Uterus (tissue), 2 donors: ENCODE data around the gene ARFGEF3.

Experiments
- POLR2A ChIP-seq, 2 donors: fragments of 450-650 bp; IDR thresholded peaks; one replicate each; pipeline ENCODE4 v1.6.1; 2016; ENCODE audit warnings: antibody characterized with exemption in 2 of 2, mild to moderate bottlenecking in 1 of 2, moderate library complexity in 1 of 2
- TF ChIP-seq, protein P1 (sequence below), 4 experiments: fragments of 200-600 bp in 2 of 4; fragments of 450-650 bp in 2 of 4; sonication (generic) in 2 of 4; IDR thresholded peaks; one replicate each; pipeline ENCODE4 v1.5.1; 2016 to 2019; ENCODE audit warnings: antibody characterized with exemption in 4 of 4, mild to moderate bottlenecking in 2 of 4, moderate library complexity in 1 of 4

DNA sequence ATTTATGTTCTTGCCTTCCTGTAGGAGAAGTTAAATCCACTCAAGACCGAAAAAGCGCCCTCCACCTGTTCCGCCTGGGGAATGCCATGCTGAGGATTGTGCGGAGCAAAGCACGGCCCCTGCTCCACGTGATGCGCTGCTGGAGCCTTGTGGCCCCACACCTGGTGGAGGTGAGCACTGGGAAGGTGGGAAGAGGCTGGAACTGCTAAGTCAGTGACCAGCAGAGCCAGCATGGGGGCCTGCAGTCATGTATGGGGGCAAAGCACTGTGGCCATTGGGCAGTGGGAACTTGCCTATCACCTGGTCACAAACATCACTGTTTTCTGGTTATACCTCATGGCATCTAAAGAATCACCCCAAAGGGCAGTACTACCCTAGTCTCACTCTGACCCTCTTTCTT is 135.0 kb downstream of the ARFGEF3 start:
- TF ChIP-seq, protein P1, sequence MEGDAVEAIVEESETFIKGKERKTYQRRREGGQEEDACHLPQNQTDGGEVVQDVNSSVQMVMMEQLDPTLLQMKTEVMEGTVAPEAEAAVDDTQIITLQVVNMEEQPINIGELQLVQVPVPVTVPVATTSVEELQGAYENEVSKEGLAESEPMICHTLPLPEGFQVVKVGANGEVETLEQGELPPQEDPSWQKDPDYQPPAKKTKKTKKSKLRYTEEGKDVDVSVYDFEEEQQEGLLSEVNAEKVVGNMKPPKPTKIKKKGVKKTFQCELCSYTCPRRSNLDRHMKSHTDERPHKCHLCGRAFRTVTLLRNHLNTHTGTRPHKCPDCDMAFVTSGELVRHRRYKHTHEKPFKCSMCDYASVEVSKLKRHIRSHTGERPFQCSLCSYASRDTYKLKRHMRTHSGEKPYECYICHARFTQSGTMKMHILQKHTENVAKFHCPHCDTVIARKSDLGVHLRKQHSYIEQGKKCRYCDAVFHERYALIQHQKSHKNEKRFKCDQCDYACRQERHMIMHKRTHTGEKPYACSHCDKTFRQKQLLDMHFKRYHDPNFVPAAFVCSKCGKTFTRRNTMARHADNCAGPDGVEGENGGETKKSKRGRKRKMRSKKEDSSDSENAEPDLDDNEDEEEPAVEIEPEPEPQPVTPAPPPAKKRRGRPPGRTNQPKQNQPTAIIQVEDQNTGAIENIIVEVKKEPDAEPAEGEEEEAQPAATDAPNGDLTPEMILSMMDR (IDR thresholded peaks at IDR 0.05): no peak
- TF ChIP-seq POLR2A (IDR thresholded peaks at IDR 0.05): no peak
